Measurements from ENCODE around the gene FFAR2. TPM values are rescaled to one million over a fixed set of nuclear protein-coding genes. Genes with fewer than 3 reads are reported as not detected.

Gene FFAR2
- total RNA-seq, 1 donor from 2014 or later = not detected

- H3K4me1 Mint-ChIP-seq = peaks cover 8% of the 10 kb centered on the region
- peaks cover 12% of the 10 kb centered on the region for H3K27me3 Mint-ChIP-seq
- DNase-seq = no peak
- TF ChIP-seq CTCF (IDR thresholded peaks at IDR 0.05) = no peak
- CTCF ChIA-PET = no interaction called here
- H3K4me3 Mint-ChIP-seq = no peak overlapping the region
- intact Hi-C loops (cut with micrococcal nuclease) = no loop called here
- H3K27ac Mint-ChIP-seq = no peak overlapping the region
- H3K9me3 Mint-ChIP-seq = no peaks in the 10 kb centered on the region
- POLR2A ChIA-PET = no interaction called here
- H3K36me3 Mint-ChIP-seq (ENCODE audit: low read depth) = no peaks in the 10 kb centered on the region
- ATAC-seq (ENCODE audit: low read depth) = no peak
Observed at GRCh38 chr19:35498984-35499527, 51.0 kb downstream of the FFAR2 start.

GRCh38 chr19:35500611-35501010, 52.6 kb downstream of the FFAR2 start:
- Mint-ChIP-seq H3K4me3 (no peak overlapping the region), H3K4me1 (no peaks in the 10 kb centered on the region), H3K27ac (no peak overlapping the region), H3K9me3 (no peaks in the 10 kb centered on the region), H3K36me3 (ENCODE audit: low read depth) (no peaks in the 10 kb centered on the region), H3K27me3 (peaks cover 18% of the 10 kb centered on the region)
- TF ChIP-seq CTCF (IDR thresholded peaks at IDR 0.05) = no peak
- intact Hi-C loops (cut with micrococcal nuclease) = no loop called here
- ATAC-seq (ENCODE audit: low read depth) (no peak), DNase-seq (no peak)
- ChIA-PET CTCF (no interaction called here), POLR2A (no interaction called here)

Other genes starting within 250 kb of the FFAR2 start
- gene FAM187B, start 219.5 kb upstream of the FFAR2 start, total RNA-seq = not detected in 2 replicates
- 16.4 and 18.0 TPM in 2 replicates for gene LSR, start 199.3 kb upstream of the FFAR2 start, total RNA-seq
- gene USF2, start 179.3 kb upstream of the FFAR2 start, total RNA-seq = 233 and 236 TPM in 2 replicates
- gene HAMP, start 165.7 kb upstream of the FFAR2 start, total RNA-seq = 1.3 and 2.2 TPM in 2 replicates
- gene MAG, start 156.1 kb upstream of the FFAR2 start, total RNA-seq = 0.22 and 0.31 TPM in 2 replicates
- gene CD22, start 119.1 kb upstream of the FFAR2 start, total RNA-seq = 920 and 1,096 TPM in 2 replicates
- gene FFAR1, start 100.4 kb upstream of the FFAR2 start, total RNA-seq = 5.1 and 6.0 TPM in 2 replicates
- 0.16 TPM in 1 of 2 replicates, not detected in the other for gene FFAR3, start 89.8 kb upstream of the FFAR2 start, total RNA-seq
- not detected in 2 replicates for gene GPR42, start 77.2 kb upstream of the FFAR2 start, total RNA-seq
- gene KRTDAP, start 42.2 kb downstream of the FFAR2 start, total RNA-seq = not detected in 2 replicates
- 1.5 and 1.7 TPM in 2 replicates for gene DMKN, start 65.4 kb downstream of the FFAR2 start, total RNA-seq
- not detected in 2 replicates for gene SBSN, start 80.1 kb downstream of the FFAR2 start, total RNA-seq
- not detected in 2 replicates for gene GAPDHS, start 85.2 kb downstream of the FFAR2 start, total RNA-seq
- gene TMEM147, start 97.4 kb downstream of the FFAR2 start, total RNA-seq = 46.9 and 55.3 TPM in 2 replicates
- gene ATP4A, start 115.4 kb downstream of the FFAR2 start, total RNA-seq = not detected in 2 replicates
- not detected in 2 replicates for gene PMIS2, start 137.9 kb downstream of the FFAR2 start, total RNA-seq
- 31.5 and 36.1 TPM in 2 replicates for gene HAUS5, start 164.5 kb downstream of the FFAR2 start, total RNA-seq
- gene RBM42, start 180.8 kb downstream of the FFAR2 start, total RNA-seq = 73.6 and 76.1 TPM in 2 replicates
- 0.32 TPM in 1 of 2 replicates, not detected in the other for gene ETV2, start 193.5 kb downstream of the FFAR2 start, total RNA-seq
- gene COX6B1, start 200.1 kb downstream of the FFAR2 start, total RNA-seq = 334 and 401 TPM in 2 replicates
- not detected in 2 replicates for gene UPK1A, start 218.3 kb downstream of the FFAR2 start, total RNA-seq

Data from activated B cell treated with CpG ODN at 0.5 μM for 24 hours (primary cell).